Breast epithelium (tissue), 4 donors: ENCODE data around the gene CCDC73. TPM values are rescaled to one million over a fixed set of nuclear protein-coding genes. Genes with fewer than 3 reads are reported as not detected.

Experiments
- DNase-seq, 2 donors: peaks; one replicate each; pipeline ENCODE4 v3.0.0-alpha.2; 2019; ENCODE audit warnings: low spot score in 2 of 2
- H3K27ac ChIP-seq, 2 donors: fragments of 200-600 bp; sonication (generic) in 1 of 2; one replicate each; pipeline ENCODE4 v1.5.1; 2016 to 2019; ENCODE audit warnings: mild to moderate bottlenecking in 1 of 2
- H3K27me3 ChIP-seq, 2 donors: fragments of 200-600 bp; sonication (generic) in 1 of 2; one replicate each; pipeline versions ENCODE4 v1.5.1 to v1.6.0; 2017 to 2019; ENCODE audit warnings: control low read depth in 1 of 2, mild to moderate bottlenecking in 1 of 2
- H3K36me3 ChIP-seq: fragments of 200-600 bp; one replicate; pipeline ENCODE4 v1.5.1; 2019
- H3K4me1 ChIP-seq, 2 donors: fragments of 200-600 bp; sonication (generic); one replicate each; pipeline ENCODE4 v1.5.1; 2016 to 2019; ENCODE audit warnings: control low read depth in 1 of 2
- H3K4me3 ChIP-seq, 3 donors: fragments of 200-600 bp; sonication (generic); 1 replicate in 2 of 3; 2 replicates in 1 of 3; pipeline ENCODE4 v1.5.1; 2016 to 2019; ENCODE audit warnings: mild to moderate bottlenecking in 3 of 3, moderate library complexity in 2 of 3
- H3K9me3 ChIP-seq, 2 donors: fragments of 200-600 bp; sonication (generic) in 1 of 2; one replicate each; pipeline ENCODE4 v1.5.1; 2016 to 2019; ENCODE audit warnings: control low read depth in 1 of 2
- CTCF ChIP-seq, 3 donors: fragments of 450-650 bp; IDR thresholded peaks; one replicate each; pipeline ENCODE4 v1.5.1; 2016 to 2017; ENCODE audit warnings: antibody characterized with exemption in 3 of 3, mild to moderate bottlenecking in 3 of 3, moderate library complexity in 3 of 3
- POLR2A ChIP-seq: fragments of 450-650 bp; IDR thresholded peaks from one replicate; pipeline ENCODE4 v1.6.1; 2016; ENCODE audit warnings: antibody characterized with exemption, mild to moderate bottlenecking, moderate library complexity
- POLR2AphosphoS5 ChIP-seq, 3 donors: sonication (generic); formaldehyde crosslinking; IDR thresholded peaks; one replicate each; pipeline ENCODE4 v1.6.1; 2017; ENCODE audit warnings: antibody characterized with exemption in 3 of 3
- intact Hi-C: fragments of 100-400 bp; cut with DNase I; formaldehyde crosslinking; loops from one replicate; pipeline ENCODE4 v1.15.1; 2023; ENCODE audit warnings: low total_unique reads
- total RNA-seq, 3 donors: library from RNA; depleted of rRNA; stranded (reverse); fragments of >200 nt; gene quantifications; one replicate each; pipeline ENCODE4 v1.1.0, GENCODE V29; 2016

CCDC73 gene
- total RNA-seq, 3 donors from 2014 or later, result 0.15 to 0.33 TPM; not detected in 1

GRCh38 chr11:32641361-32641760 is 153.1 kb downstream of the CCDC73 start:
- intact Hi-C loops, result no loop called here
- TF ChIP-seq POLR2AphosphoS5 (IDR thresholded peaks at IDR 0.05) (no peak), POLR2A (no peak), CTCF (IDR thresholded peaks at IDR 0.05) (no peak)

GRCh38 chr11:32635819-32636218 is 158.6 kb downstream of the CCDC73 start:
- no peaks in the 10 kb centered on the region for H3K4me1 ChIP-seq
- no peak overlapping the region for H3K27ac ChIP-seq
- intact Hi-C loops, result no loop called here
- no peaks in the 10 kb centered on the region for H3K27me3 ChIP-seq
- no peak for TF ChIP-seq CTCF (IDR thresholded peaks at IDR 0.05)
- no peak for TF ChIP-seq POLR2AphosphoS5 (IDR thresholded peaks at IDR 0.05)
- no peak for TF ChIP-seq POLR2A
- no peak for DNase-seq
- H3K9me3 ChIP-seq, result no peaks in the 10 kb centered on the region
- H3K36me3 ChIP-seq, result no peaks in the 10 kb centered on the region
- H3K4me3 ChIP-seq, result no peak overlapping the region

More at GRCh38 chr11:32641361-32641760, 153.1 kb downstream of the CCDC73 start:
- H3K27ac ChIP-seq, result no peak overlapping the region
- H3K9me3 ChIP-seq, result no peaks in the 10 kb centered on the region
- DNase-seq, result no peak
- H3K27me3 ChIP-seq, result peaks cover 0 to 4% of the 10 kb centered on the region in 2 donors
- no peaks in the 10 kb centered on the region for H3K36me3 ChIP-seq
- H3K4me1 ChIP-seq, result no peaks in the 10 kb centered on the region
- no peak overlapping the region for H3K4me3 ChIP-seq

GRCh38 chr11:32630844-32631243 is 163.6 kb downstream of the CCDC73 start:
- DNase-seq, result no peak
- H3K36me3 ChIP-seq, result no peaks in the 10 kb centered on the region
- intact Hi-C loops, result no loop called here
- no peaks in the 10 kb centered on the region for H3K27me3 ChIP-seq
- H3K4me1 ChIP-seq, result no peaks in the 10 kb centered on the region
- H3K9me3 ChIP-seq, result no peaks in the 10 kb centered on the region
- H3K27ac ChIP-seq, result no peak overlapping the region
- TF ChIP-seq POLR2AphosphoS5 (IDR thresholded peaks at IDR 0.05) (no peak), POLR2A (no peak), CTCF (IDR thresholded peaks at IDR 0.05) (no peak)
- no peak overlapping the region for H3K4me3 ChIP-seq

GRCh38 chr11:32616903-32617302 is 177.6 kb downstream of the CCDC73 start:
- TF ChIP-seq POLR2A (no peak), CTCF (IDR thresholded peaks at IDR 0.05) (no peak), POLR2AphosphoS5 (IDR thresholded peaks at IDR 0.05) (no peak)
- intact Hi-C loops, result no loop called here
- DNase-seq, result no peak
- Histone ChIP-seq H3K27ac (no peak overlapping the region), H3K9me3 (no peaks in the 10 kb centered on the region), H3K36me3 (no peaks in the 10 kb centered on the region), H3K4me1 (no peaks in the 10 kb centered on the region), H3K4me3 (no peak overlapping the region), H3K27me3 (no peaks in the 10 kb centered on the region)

- H3K36me3 ChIP-seq, result no peaks in the 10 kb centered on the region
- no peak overlapping the region for H3K27ac ChIP-seq
- H3K4me3 ChIP-seq, result no peak overlapping the region
- TF ChIP-seq POLR2A, result no peak
- TF ChIP-seq POLR2AphosphoS5 (IDR thresholded peaks at IDR 0.05), result no peak
- no peak for TF ChIP-seq CTCF (IDR thresholded peaks at IDR 0.05)
- H3K4me1 ChIP-seq, result no peaks in the 10 kb centered on the region
- no peaks in the 10 kb centered on the region for H3K9me3 ChIP-seq
- no peak for DNase-seq
- H3K27me3 ChIP-seq, result no peaks in the 10 kb centered on the region
- intact Hi-C loops, result no loop called here
These were observed 179.0 kb downstream of the CCDC73 start for GRCh38 chr11:32615422-32615821.
